ENCODE measurements around the gene ZNF714.

GRCh38 chr19:21126078-21126477 lies 44.1 kb downstream of the ZNF714 start:
- TF ChIP-seq POLR2AphosphoS5 (IDR thresholded peaks at IDR 0.05; ENCODE audit: low read depth, low read length) (no peak), SIN3A (IDR thresholded peaks at IDR 0.05; ENCODE audit: borderline replicate concordance, insufficient read depth, low read length) (no peak), TAF1 (IDR thresholded peaks at IDR 0.05; ENCODE audit: borderline replicate concordance, insufficient read depth, low read length) (no peak)
- TF ChIP-seq, protein P1, sequence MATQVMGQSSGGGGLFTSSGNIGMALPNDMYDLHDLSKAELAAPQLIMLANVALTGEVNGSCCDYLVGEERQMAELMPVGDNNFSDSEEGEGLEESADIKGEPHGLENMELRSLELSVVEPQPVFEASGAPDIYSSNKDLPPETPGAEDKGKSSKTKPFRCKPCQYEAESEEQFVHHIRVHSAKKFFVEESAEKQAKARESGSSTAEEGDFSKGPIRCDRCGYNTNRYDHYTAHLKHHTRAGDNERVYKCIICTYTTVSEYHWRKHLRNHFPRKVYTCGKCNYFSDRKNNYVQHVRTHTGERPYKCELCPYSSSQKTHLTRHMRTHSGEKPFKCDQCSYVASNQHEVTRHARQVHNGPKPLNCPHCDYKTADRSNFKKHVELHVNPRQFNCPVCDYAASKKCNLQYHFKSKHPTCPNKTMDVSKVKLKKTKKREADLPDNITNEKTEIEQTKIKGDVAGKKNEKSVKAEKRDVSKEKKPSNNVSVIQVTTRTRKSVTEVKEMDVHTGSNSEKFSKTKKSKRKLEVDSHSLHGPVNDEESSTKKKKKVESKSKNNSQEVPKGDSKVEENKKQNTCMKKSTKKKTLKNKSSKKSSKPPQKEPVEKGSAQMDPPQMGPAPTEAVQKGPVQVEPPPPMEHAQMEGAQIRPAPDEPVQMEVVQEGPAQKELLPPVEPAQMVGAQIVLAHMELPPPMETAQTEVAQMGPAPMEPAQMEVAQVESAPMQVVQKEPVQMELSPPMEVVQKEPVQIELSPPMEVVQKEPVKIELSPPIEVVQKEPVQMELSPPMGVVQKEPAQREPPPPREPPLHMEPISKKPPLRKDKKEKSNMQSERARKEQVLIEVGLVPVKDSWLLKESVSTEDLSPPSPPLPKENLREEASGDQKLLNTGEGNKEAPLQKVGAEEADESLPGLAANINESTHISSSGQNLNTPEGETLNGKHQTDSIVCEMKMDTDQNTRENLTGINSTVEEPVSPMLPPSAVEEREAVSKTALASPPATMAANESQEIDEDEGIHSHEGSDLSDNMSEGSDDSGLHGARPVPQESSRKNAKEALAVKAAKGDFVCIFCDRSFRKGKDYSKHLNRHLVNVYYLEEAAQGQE (IDR thresholded peaks at IDR 0.05; ENCODE audit: insufficient read depth in 1 of 2, low read depth in 2 of 2, low read length in 2 of 2) = no peak

Measured in PFSK-1 (cell line).